GM11168 (cell line): ENCODE results near the gene GATAD2A.

Source experiments
- in situ Hi-C: fragments of 300-500 bp; cut with MboI; formaldehyde crosslinking; loops from one replicate; pipeline ENCODE4 v1.12.0; 2022; ENCODE audit warnings: low sequenced_read_pairs; ENCODE audit not compliant: unreplicated experiment

Gene GATAD2A

GRCh38 chr19:19526581-19527370, 121.3 kb downstream of the GATAD2A start:
- in situ Hi-C loops, result loop anchor here (10.0 to 25.0 kb wide), 2 partner anchors 118 to 261 kb away; partner anchors contain the start of gene GMIP

GRCh38 chr19:19527371-19527656, 121.8 kb downstream of the GATAD2A start:
- in situ Hi-C loops, result loop anchor here (10.0 to 25.0 kb wide), 2 partner anchors 117 to 260 kb away; partner anchors contain the start of gene GMIP

- in situ Hi-C loops, result loop anchor here (10.0 to 25.0 kb wide), 2 partner anchors 117 to 259 kb away; partner anchors contain the start of gene GMIP
These were observed 122.5 kb downstream of the GATAD2A start for GRCh38 chr19:19527674-19528625.

- in situ Hi-C loops, result loop anchor here (10.0 to 25.0 kb wide), 2 partner anchors 116 to 258 kb away; partner anchors contain the start of gene GMIP
These were observed 123.4 kb downstream of the GATAD2A start, which contains the start of gene YJEFN3 for GRCh38 chr19:19528721-19529490. YJEFN3 (plus strand) TSS chr19:19528911; CDS start chr19:19528933, 22 bp downstream.

DNA sequence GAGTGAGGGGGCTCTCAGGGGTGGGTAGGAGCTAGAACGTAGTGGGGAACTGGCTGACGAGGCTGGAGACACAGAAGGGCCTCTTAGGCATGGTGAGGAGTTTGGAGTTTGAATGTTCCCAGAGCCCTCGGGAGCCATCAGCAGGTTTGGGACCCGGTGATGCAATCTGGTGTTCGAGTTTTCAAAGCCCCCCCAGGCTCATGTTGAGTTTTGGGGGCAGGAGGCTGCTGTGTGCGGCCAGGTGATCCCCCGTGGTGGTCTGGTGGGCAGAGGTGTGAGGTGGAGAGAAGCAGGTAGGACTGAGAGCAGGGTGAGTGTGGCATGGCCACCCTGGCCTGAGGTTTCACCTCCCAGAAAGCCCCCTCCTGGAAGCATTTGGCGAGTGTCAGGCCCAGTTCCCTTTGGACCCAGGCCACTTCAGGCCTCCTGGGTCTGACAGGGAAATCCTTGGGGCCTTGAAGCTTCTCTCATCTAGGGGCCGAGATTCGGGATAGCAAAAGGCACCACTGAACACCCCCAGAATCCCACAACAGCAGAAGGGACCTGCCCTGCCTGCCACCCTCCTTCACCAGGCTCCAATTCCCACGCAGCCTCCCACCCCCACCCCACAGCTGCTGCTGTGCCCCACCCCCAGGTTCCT, 124.4 kb downstream of the GATAD2A start:
- in situ Hi-C loops, result loop anchor here (10.0 to 25.0 kb wide), 2 partner anchors 115 to 257 kb away; partner anchors contain the start of gene GMIP

DNA sequence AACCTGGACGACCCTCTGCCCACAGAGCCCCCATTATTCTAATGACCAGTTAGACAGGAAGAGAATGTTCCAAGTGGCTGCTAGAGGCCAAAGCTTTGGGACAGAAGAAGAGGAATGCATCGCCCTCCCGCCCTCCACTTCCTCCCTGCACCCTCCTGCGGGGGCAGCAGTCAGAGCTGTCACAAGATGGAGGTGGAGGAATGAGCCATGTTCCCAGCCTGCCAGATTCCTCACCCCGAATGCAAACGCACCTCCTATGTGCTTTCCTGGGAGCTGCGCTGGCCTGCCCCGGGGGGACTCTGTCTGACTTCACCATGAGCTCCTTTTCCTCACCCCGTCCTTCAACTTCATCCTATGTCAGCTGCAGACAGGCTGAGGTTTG, 124.9 kb downstream of the GATAD2A start:
- in situ Hi-C loops, result loop anchor here (25.0 kb wide), 1 partner anchor 257 kb away; no protein-coding TSS in a partner anchor

- in situ Hi-C loops, result loop anchor here (25.0 kb wide), 1 partner anchor 256 kb away; no protein-coding TSS in a partner anchor
These were observed 125.4 kb downstream of the GATAD2A start for GRCh38 chr19:19530889-19531288.

- in situ Hi-C loops, result loop anchor here (25.0 kb wide), 1 partner anchor 255 kb away; no protein-coding TSS in a partner anchor
These were observed 126.7 kb downstream of the GATAD2A start for GRCh38 chr19:19531951-19532805.

DNA sequence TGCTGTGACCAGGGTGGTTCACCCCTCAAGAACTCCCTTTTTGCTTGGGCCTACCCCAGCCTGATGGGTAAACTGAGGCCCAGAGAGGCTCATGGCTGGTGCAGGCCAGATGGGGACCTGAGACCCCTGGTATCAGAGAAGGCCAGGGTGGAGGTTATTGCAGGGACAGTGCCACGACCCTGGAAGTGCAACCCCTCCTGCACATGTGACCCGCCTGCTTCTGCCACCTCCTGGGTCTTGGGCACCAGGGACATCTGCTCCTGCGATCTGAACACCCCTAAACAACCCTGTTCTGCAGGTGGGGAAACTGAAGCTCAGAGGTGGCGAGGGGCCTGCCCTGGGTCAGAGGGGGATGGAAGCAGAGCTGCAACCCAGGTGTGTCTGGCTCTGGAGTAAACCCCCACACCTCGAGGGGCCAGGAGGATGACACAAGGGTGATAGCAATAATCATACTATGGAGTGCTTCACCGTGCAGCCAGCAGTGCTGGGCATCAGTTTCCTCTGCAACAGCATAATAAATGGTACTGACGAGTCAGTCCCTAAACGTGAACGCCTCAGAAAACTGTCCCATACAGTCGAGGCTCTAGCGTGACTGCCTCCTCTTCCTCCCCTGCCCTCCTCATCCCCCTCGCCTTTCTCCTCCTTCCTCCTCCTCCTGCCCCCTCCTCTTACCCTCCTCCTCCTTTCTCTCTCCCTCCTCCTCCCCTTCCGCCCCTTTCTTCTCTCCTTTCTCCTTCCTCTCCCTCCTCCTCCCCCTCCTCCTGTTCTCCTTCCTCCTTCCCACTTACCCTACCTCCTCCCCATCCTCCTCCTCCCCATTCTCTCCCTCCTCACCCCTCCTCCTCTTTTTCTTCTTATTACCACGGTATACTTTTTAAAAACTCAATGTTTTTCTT, 127.6 kb downstream of the GATAD2A start:
- in situ Hi-C loops, result loop anchor here (25.0 kb wide), 1 partner anchor 254 kb away; no protein-coding TSS in a partner anchor

GRCh38 chr19:19533841-19534240, 128.4 kb downstream of the GATAD2A start:
- in situ Hi-C loops, result loop anchor here (25.0 kb wide), 1 partner anchor 253 kb away; no protein-coding TSS in a partner anchor

GRCh38 chr19:19534556-19535265, 129.2 kb downstream of the GATAD2A start:
- in situ Hi-C loops, result loop anchor here (25.0 kb wide), 1 partner anchor 253 kb away; no protein-coding TSS in a partner anchor

GRCh38 chr19:19535311-19536191, 130.1 kb downstream of the GATAD2A start:
- in situ Hi-C loops, result loop anchor here (25.0 kb wide), 1 partner anchor 252 kb away; no protein-coding TSS in a partner anchor

DNA sequence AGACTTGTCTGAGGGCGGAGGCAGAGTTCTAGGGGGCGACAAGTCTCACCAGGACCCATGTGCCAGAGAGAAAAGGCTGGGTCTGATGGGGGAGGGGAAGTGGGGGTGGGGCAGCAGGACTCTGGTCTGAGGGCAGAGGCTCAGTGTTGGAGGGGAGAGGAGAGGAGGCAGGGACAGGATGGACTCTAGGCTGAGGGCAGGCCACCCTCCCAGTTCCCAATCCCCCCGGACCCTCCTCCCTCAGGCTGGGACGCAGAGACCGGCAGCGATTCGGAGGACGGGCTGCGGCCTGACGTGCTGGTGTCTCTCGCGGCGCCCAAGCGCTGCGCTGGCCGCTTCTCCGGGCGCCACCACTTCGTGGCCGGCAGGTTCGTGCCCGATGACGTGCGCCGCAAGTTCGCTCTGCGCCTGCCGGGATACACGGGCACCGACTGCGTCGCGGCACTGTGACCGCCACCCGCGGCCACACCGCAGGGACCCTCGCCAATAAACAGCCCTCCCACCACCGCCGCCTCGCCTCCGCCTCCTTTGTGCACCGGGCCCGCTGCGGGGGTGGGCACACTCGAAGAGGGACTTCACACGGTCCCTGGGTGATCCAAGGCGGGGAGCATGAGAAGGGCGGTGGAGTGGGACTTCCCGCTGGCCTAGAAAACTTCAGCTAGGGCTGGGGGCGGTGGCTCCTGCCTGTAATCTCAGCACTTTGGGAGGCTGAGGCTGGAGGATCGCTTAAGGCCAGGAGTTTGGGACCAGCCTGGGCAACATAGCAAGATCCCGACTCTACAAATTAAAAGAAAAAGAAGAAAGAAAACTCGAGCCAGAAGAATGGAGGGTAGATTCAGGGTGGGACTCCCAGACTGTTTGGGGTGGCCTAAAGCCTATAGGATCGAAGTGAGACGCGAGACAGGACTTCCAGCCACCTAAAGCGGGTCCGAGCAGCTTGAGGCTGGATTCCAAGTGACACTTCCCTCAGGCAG, 131.9 kb downstream of the GATAD2A start:
- in situ Hi-C loops, result loop anchor here (25.0 kb wide), 1 partner anchor 250 kb away; no protein-coding TSS in a partner anchor

DNA sequence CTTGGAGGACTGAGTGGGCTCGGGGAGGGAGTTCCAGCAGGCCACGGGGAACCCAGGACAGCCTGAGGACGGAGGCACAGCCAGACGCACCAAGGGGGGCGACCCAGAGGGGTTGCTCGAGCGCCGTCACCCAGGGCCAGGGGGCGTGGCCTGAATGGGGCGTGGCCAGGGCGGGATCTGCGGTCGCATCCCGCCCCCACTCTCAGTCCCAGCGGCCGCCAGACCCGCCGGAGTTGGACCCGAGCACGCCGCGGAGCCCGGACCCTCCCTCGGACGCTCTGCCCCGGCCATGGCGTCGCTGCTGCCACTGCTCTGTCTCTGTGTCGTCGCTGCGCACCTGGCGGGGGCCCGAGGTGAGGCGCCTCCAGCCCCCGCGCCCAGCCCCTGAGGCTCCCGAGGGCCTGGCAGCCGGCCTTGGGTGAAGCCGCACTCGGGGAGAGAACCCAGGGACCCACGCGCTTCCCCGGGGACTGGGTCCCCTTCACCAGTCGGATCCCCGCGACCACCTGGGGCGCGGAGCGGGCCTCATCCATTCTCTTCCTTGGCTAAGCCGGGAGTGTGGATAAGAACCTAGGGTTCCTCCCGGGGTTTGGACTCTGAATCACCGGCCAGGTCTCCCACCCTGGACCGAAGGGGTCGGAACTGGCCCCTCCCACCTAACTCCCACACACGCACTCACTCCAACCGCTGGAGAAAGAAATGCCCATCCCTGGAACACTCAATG, 132.7 kb downstream of the GATAD2A start, which contains the start of gene CILP2:
Gene CILP2 (plus strand): TSS at position 205 of the 724 bp plus-strand sequence. CDS start 85 bp downstream, at position 290.
- in situ Hi-C loops, result loop anchor here (25.0 kb wide), 1 partner anchor 249 kb away; no protein-coding TSS in a partner anchor
